Endothelial cell of umbilical vein (primary cell): Measurements from ENCODE around the gene ULBP2. TPM values are rescaled to one million over a fixed set of nuclear protein-coding genes. Genes with fewer than 3 reads are reported as not detected.

Experiments used
- BruUV-seq: library from RNA; stranded (reverse); fragments of 400-500 nt; replicated peaks from 2 replicates; lab custom pipeline; 2021; lab: Mats Ljungman, UMichigan
- CTCF ChIA-PET: fragments of 300-600, 350-600 bp; sonication (Branson Sonifier 250); formaldehyde crosslinking; loops from one replicate; lab custom pipeline; 2021; ENCODE audit warnings: antibody characterized with exemption, inconsistent platforms; lab: Charles Lee
- POLR2A ChIA-PET: fragments of 300-600, 350-600 bp; sonication (Branson Sonifier 250); formaldehyde crosslinking; loops from one replicate; lab custom pipeline; 2021; ENCODE audit warnings: antibody characterized with exemption, inconsistent platforms; lab: Charles Lee
- DNase-seq: peaks from one replicate; pipeline ENCODE4 v3.0.0-alpha.2; 2011; ENCODE audit warnings: low read depth, low spot score
- FAIRE-seq: peaks from 2 replicates; lab custom pipeline; 2011; peaks lifted over from hg19 to GRCh38; lab: Jason Lieb, UNC
- H2AFZ ChIP-seq: 2 replicates; pipeline ENCODE4 v1.6.0; 2012; ENCODE audit warnings: low read depth, low read length, control low read depth, inconsistent platforms
- H3K27ac ChIP-seq: 2 replicates; pipeline ENCODE4 v1.5.1; 2011; ENCODE audit warnings: low read depth, mild to moderate bottlenecking, control low read depth, low read length, moderate library complexity; ENCODE audit not compliant: insufficient read depth
- H3K27me3 ChIP-seq, 2 experiments: 2 replicates each; pipeline versions ENCODE4 v1.6.0 to v1.6.1; 2011; ENCODE audit warnings: low read length in 2 of 2, mixed read lengths in 1 of 2; ENCODE audit not compliant: control insufficient read depth in 2 of 2, insufficient read depth in 2 of 2
- H3K36me3 ChIP-seq, 2 experiments: 2 replicates in 1 of 2; 3 replicates in 1 of 2; pipeline ENCODE4 v1.5.1; 2011; ENCODE audit warnings: low read length in 2 of 2, mild to moderate bottlenecking in 1 of 2, moderate library complexity in 1 of 2; ENCODE audit not compliant: control insufficient read depth in 2 of 2, insufficient read depth in 2 of 2; ENCODE audit errors: extremely low read depth in 1 of 2
- H3K4me1 ChIP-seq: 3 replicates; pipeline ENCODE4 v1.5.1; 2011; ENCODE audit warnings: mild to moderate bottlenecking, low read length; ENCODE audit not compliant: control insufficient read depth, insufficient read depth; ENCODE audit errors: extremely low read depth
- H3K4me2 ChIP-seq: 2 replicates; pipeline ENCODE4 v1.6.1; 2011; ENCODE audit warnings: low read length, control low read depth, mixed read lengths; ENCODE audit not compliant: insufficient read depth
- H3K4me3 ChIP-seq, 3 experiments: fragments of 200-600 bp in 1 of 3; sonication (generic), shearing (Covaris generic) in 1 of 3; replicated peaks in 1 of 3; 2 replicates each; pipeline ENCODE4 v1.5.1; 2011 to 2016; ENCODE audit warnings: control low read depth in 3 of 3, low read length in 3 of 3, mild to moderate bottlenecking in 2 of 3, inconsistent platforms in 1 of 3, low read depth in 1 of 3, moderate library complexity in 1 of 3; ENCODE audit not compliant: insufficient read depth in 1 of 3
- H3K79me2 ChIP-seq: 2 replicates; pipeline ENCODE4 v1.6.0; 2012; ENCODE audit warnings: low read length, inconsistent platforms; ENCODE audit not compliant: control insufficient read depth, insufficient read depth
- H3K9ac ChIP-seq: replicated peaks from 2 replicates; pipeline ENCODE3; 2011; ENCODE audit warnings: low read length, control low read depth; ENCODE audit not compliant: insufficient read depth; ENCODE audit errors: extremely low read depth
- H3K9me1 ChIP-seq: replicated peaks from 3 replicates; pipeline ENCODE4 v1.6.0; 2011; ENCODE audit warnings: mild to moderate bottlenecking, low read length; ENCODE audit not compliant: control insufficient read depth, insufficient read depth; ENCODE audit errors: extremely low read depth
- H3K9me3 ChIP-seq: replicated peaks from 2 replicates; pipeline ENCODE4 v1.5.1; 2012; ENCODE audit warnings: low read length, inconsistent platforms; ENCODE audit not compliant: control insufficient read depth, insufficient read depth
- H4K20me1 ChIP-seq: replicated peaks from 2 replicates; pipeline ENCODE3; 2011; ENCODE audit warnings: mild to moderate bottlenecking, low read length; ENCODE audit not compliant: control insufficient read depth, insufficient read depth; ENCODE audit errors: extremely low read depth
- CTCF ChIP-seq, 2 donors: IDR thresholded peaks; 1 replicate in 1 of 2; 2 replicates in 1 of 2; pipeline ENCODE4 v1.5.1; 2011; ENCODE audit warnings: low read length in 2 of 2, mild to moderate bottlenecking in 2 of 2, moderate library complexity in 2 of 2, control low read depth in 1 of 2, inconsistent platforms in 1 of 2, low read depth in 1 of 2; ENCODE audit not compliant: insufficient read depth in 1 of 2; ENCODE audit errors: extremely low read depth in 1 of 2
- EZH2 ChIP-seq: IDR thresholded peaks from 2 replicates; pipeline ENCODE4 v1.6.1; 2012; ENCODE audit warnings: borderline replicate concordance, low read depth, mild to moderate bottlenecking, moderate library complexity, low read length, inconsistent platforms; ENCODE audit not compliant: severe bottlenecking
- FOS ChIP-seq: IDR thresholded peaks from 2 replicates; pipeline ENCODE4 v1.6.1; 2011; ENCODE audit warnings: mild to moderate bottlenecking, low read length, moderate library complexity, borderline replicate concordance; ENCODE audit not compliant: insufficient read depth
- GATA2 ChIP-seq: IDR thresholded peaks from 2 replicates; pipeline ENCODE4 v1.7.0; 2011; ENCODE audit warnings: low read depth, mild to moderate bottlenecking, moderate library complexity, mixed read lengths, low read length; ENCODE audit not compliant: insufficient read length, insufficient read depth
- JUN ChIP-seq: IDR thresholded peaks from 2 replicates; pipeline ENCODE4 v1.6.1; 2011; ENCODE audit warnings: borderline replicate concordance, low read depth; ENCODE audit not compliant: insufficient read length, insufficient read depth
- MAX ChIP-seq: IDR thresholded peaks from 2 replicates; pipeline ENCODE4 v1.6.1; 2011; ENCODE audit not compliant: insufficient read depth, insufficient read length
- MYC ChIP-seq: IDR thresholded peaks from one replicate; pipeline ENCODE4 v1.6.1; 2011; ENCODE audit warnings: mild to moderate bottlenecking, low read depth, low read length
- POLR2A ChIP-seq: IDR thresholded peaks from 2 replicates; pipeline ENCODE4 v1.6.1; 2012; ENCODE audit warnings: low read depth, mild to moderate bottlenecking, control low read depth, low read length
- POLR2AphosphoS5 ChIP-seq: IDR thresholded peaks from 2 replicates; pipeline ENCODE4 v1.6.1; 2012; ENCODE audit warnings: low read depth, mild to moderate bottlenecking, control low read depth, low read length, moderate library complexity; ENCODE audit not compliant: insufficient read depth
- dilution Hi-C: fragments of 300-500 bp; cut with MboI; formaldehyde crosslinking; loops from one replicate; pipeline ENCODE4 v1.15.0; 2019; ENCODE audit warnings: low sequenced_read_pairs; ENCODE audit not compliant: extremely low pct_ligation_motif_present
- intact Hi-C: fragments of 100-400 bp; cut with micrococcal nuclease; formaldehyde crosslinking; loops from one replicate; pipeline ENCODE4 v1.10.0; 2022
- polyA plus RNA-seq, 4 experiments: library from polyadenylated mRNA; depleted of rRNA in 3 of 4; stranded (reverse) in 3 of 4; unstranded in 1 of 4; fragments of >200 nt; gene quantifications; 2 replicates each; pipeline versions ENCODE4 v1.2.1 to v1.2.3, GENCODE V29; 2011 to 2012; ENCODE audit warnings: missing spikeins in 1 of 4
- total RNA-seq: library from RNA; stranded (reverse); gene quantifications from 2 replicates; pipeline ENCODE4 v1.2.3, GENCODE V29; 2021

Gene ULBP2
- total and polyA plus RNA-seq, 2 donors (not counting 3 experiments of a cell fraction or from before 2014, with no cell fraction given), result 7.0 to 22.8 TPM

- Histone ChIP-seq H3K27ac (no peak overlapping the region), H4K20me1 (no peaks in the 10 kb centered on the region), H3K4me1 (no peaks in the 10 kb centered on the region), H3K9me1 (no peaks in the 10 kb centered on the region), H3K4me3 (no peak overlapping the region), H3K9me3 (no peaks in the 10 kb centered on the region), H3K4me2 (no peak overlapping the region), H3K27me3 (peaks cover 39 to 47% of the 10 kb centered on the region in 2 experiments), H2AFZ (no peak overlapping the region), H3K36me3 (no peaks in the 10 kb centered on the region), H3K9ac (no peak overlapping the region), H3K79me2 (no peaks in the 10 kb centered on the region)
- DNase-seq (no peak), FAIRE-seq (no peak)
- TF ChIP-seq FOS (no peak), EZH2 (no peak), MAX (no peak), POLR2A (no peak), POLR2AphosphoS5 (no peak), CTCF (IDR thresholded peaks at IDR 0.05; ENCODE audit: extremely low read depth in 1 of 2, insufficient read depth in 1 of 2, low read depth in 1 of 2, low read length in 2 of 2) (no peak), MYC (no peak), GATA2 (no peak), JUN (no peak)
- ChIA-PET POLR2A (no interaction called here), CTCF (no interaction called here)
- intact Hi-C loops (no loop called here), dilution Hi-C loops (no loop called here)
- no TSS peak for BruUV-seq
Measured at GRCh38 chr6:149979293-149979692, 37.5 kb downstream of the ULBP2 start.
